ENCODE results near the gene SCRN1.

DNA sequence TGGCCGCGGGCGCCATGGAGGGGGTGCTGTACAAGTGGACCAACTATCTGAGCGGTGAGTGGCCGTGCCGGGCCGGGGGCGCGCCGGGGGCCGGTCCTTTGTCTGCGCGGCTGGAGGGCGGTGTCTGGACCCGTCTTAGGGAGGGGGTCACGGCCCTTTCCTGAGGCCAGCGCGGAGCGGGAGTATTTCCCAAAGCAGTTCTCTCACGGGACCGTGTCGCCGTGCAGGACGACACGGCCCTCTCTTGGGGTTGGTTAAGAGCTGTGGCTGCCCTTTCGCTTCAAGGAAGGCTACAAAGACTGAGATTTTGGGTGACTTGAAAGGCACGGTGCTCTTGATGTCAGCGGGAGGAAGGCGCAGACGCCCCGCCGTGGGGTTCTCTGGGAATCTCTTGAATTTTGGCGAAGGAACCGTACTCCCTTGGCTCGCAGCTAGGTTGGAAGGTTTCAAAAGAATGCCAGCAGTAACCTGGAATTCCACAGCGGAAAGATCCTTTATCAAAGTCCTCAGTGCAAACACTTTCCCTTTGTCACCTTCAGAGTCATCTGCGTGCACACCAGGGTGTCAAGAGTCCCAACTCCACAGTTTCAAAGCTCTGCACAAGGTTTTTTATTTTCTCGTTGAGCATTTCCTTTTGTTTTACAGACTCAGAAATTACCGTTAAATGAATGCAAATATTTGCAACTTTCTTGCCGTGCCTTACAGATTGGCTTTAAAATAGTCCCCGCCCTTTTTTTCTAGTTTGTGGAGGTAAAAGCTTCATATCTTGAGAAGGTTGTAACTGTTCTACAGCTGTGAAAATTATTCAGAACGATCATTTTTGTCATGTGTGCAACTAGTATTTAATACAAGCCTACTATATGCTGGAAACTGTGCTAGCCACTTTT lies 39.4 kb upstream of the SCRN1 start:
- TF ChIP-seq CTCF (conservative IDR thresholded peaks at IDR 0.05; ENCODE audit: low read length), result no peak
- no peak for TF ChIP-seq EZH2phosphoT487 (IDR thresholded peaks at IDR 0.05; ENCODE audit: borderline replicate concordance, low read depth, low read length)

Measured in OCI-LY7 (cell line).